IMR-90 (cell line): ENCODE data around the gene MMP24. TPM values are rescaled to one million over a fixed set of nuclear protein-coding genes. Genes with fewer than 3 reads are reported as not detected.

Experiments used
- ATAC-seq: fragments of 200-7000 bp; cut with Tn5 transposase; 2 replicates; pipeline ENCODE4 v1.9.1; 2020; ENCODE audit warnings: low read depth, mild to moderate bottlenecking, moderate library complexity
- BruUV-seq: library from RNA; stranded (reverse); fragments of 400-500 nt; replicated peaks from 2 replicates; lab custom pipeline; 2021; lab: Mats Ljungman, UMichigan
- CTCF ChIA-PET: fragments of 300-600 bp; formaldehyde crosslinking; extraction: SDS; loops from one replicate; lab custom pipeline; 2021; ENCODE audit warnings: antibody characterized with exemption; lab: Yijun Ruan, JAX
- POLR2A ChIA-PET: fragments of 300-600 bp; sonication (Branson Sonifier 250); formaldehyde crosslinking; loops from one replicate; lab custom pipeline; 2022; ENCODE audit warnings: antibody characterized with exemption; ENCODE audit not compliant: unreplicated experiment; lab: Charles Lee
- DNase-seq: peaks from one replicate; pipeline ENCODE4 v3.0.0; 2013
- H2AFZ ChIP-seq: replicated peaks from 2 replicates; pipeline ENCODE3; 2013; ENCODE audit warnings: low read length, mild to moderate bottlenecking; ENCODE audit not compliant: poor library complexity
- H2AK5ac ChIP-seq: 2 replicates; pipeline ENCODE4 v1.6.1; 2013; ENCODE audit warnings: low read depth, low read length, inconsistent platforms
- H2AK9ac ChIP-seq: replicated peaks from 2 replicates; pipeline ENCODE3; 2013; ENCODE audit warnings: mild to moderate bottlenecking, low read depth, low read length, moderate library complexity; ENCODE audit not compliant: poor library complexity
- H2BK120ac ChIP-seq: 2 replicates; pipeline ENCODE4 v1.6.1; 2013; ENCODE audit warnings: low read depth, low read length, inconsistent platforms
- H2BK15ac ChIP-seq: 3 replicates; pipeline ENCODE4 v1.6.1; 2013; ENCODE audit warnings: low read depth, low read length, inconsistent platforms
- H2BK20ac ChIP-seq: 2 replicates; pipeline ENCODE4 v1.6.1; 2013; ENCODE audit warnings: low read depth, mild to moderate bottlenecking, inconsistent platforms, low read length, moderate library complexity
- H2BK5ac ChIP-seq: 2 replicates; pipeline ENCODE4 v1.6.1; 2013; ENCODE audit warnings: mild to moderate bottlenecking, low read depth, low read length, inconsistent platforms; ENCODE audit not compliant: poor library complexity, severe bottlenecking
- H3K14ac ChIP-seq: replicated peaks from 2 replicates; pipeline ENCODE4 v1.6.1; 2013; ENCODE audit warnings: low read depth, low read length, inconsistent platforms
- H3K18ac ChIP-seq: 2 replicates; pipeline ENCODE4 v1.6.1; 2013; ENCODE audit warnings: low read depth, low read length, control low read depth
- H3K23ac ChIP-seq: 2 replicates; pipeline ENCODE4 v1.6.1; 2013; ENCODE audit warnings: low read depth, low read length, inconsistent platforms
- H3K27ac ChIP-seq: 2 replicates; pipeline ENCODE4 v1.5.1; 2013; ENCODE audit warnings: mild to moderate bottlenecking, control low read depth, low read length; ENCODE audit not compliant: insufficient read depth
- H3K27me3 ChIP-seq: 2 replicates; pipeline ENCODE4 v1.6.1; 2013; ENCODE audit warnings: low read length; ENCODE audit not compliant: control insufficient read depth, insufficient read depth
- H3K36me3 ChIP-seq: 2 replicates; pipeline ENCODE4 v1.6.1; 2013; ENCODE audit warnings: low read length, mixed read lengths; ENCODE audit not compliant: control insufficient read depth, insufficient read depth
- H3K4ac ChIP-seq: 2 replicates; pipeline ENCODE4 v1.6.1; 2013; ENCODE audit warnings: low read depth, low read length, inconsistent platforms
- H3K4me1 ChIP-seq: 2 replicates; pipeline ENCODE4 v1.6.1; 2013; ENCODE audit warnings: low read length, mixed read lengths; ENCODE audit not compliant: control insufficient read depth, insufficient read depth
- H3K4me2 ChIP-seq: 2 replicates; pipeline ENCODE4 v1.6.1; 2013; ENCODE audit warnings: low read depth, mild to moderate bottlenecking, control low read depth, low read length, moderate library complexity
- H3K4me3 ChIP-seq: 2 replicates; pipeline ENCODE4 v1.5.1; 2013; ENCODE audit warnings: low read depth, mild to moderate bottlenecking, control low read depth, low read length, moderate library complexity; ENCODE audit not compliant: insufficient read depth
- H3K56ac ChIP-seq: 2 replicates; pipeline ENCODE4 v1.6.1; 2013; ENCODE audit warnings: low read length, inconsistent platforms; ENCODE audit not compliant: insufficient read depth; ENCODE audit errors: extremely low read depth
- H3K79me1 ChIP-seq, 2 experiments: 2 replicates each; pipeline ENCODE4 v1.6.1; 2013; ENCODE audit warnings: low read length in 2 of 2, inconsistent platforms in 1 of 2, low read depth in 1 of 2
- H3K9ac ChIP-seq: 2 replicates; pipeline ENCODE4 v1.6.1; 2013; ENCODE audit warnings: low read depth, low read length, control low read depth
- H3K9me1 ChIP-seq: 2 replicates; pipeline ENCODE4 v1.6.1; 2013; ENCODE audit warnings: low read length, inconsistent platforms; ENCODE audit not compliant: insufficient read depth
- H3K9me3 ChIP-seq: 2 replicates; pipeline ENCODE4 v1.6.1; 2013; ENCODE audit warnings: low read length; ENCODE audit not compliant: control insufficient read depth, insufficient read depth
- H4K20me1 ChIP-seq: 2 replicates; pipeline ENCODE4 v1.6.1; 2013; ENCODE audit warnings: low read length, inconsistent platforms; ENCODE audit not compliant: insufficient read depth
- H4K5ac ChIP-seq: 2 replicates; pipeline ENCODE4 v1.6.1; 2013; ENCODE audit warnings: mild to moderate bottlenecking, low read depth, low read length, control low read depth
- H4K8ac ChIP-seq, 2 experiments: 2 replicates each; pipeline ENCODE4 v1.6.1; 2013; ENCODE audit warnings: low read depth in 2 of 2, low read length in 2 of 2, control low read depth in 1 of 2, inconsistent platforms in 1 of 2
- H4K91ac ChIP-seq: 2 replicates; pipeline ENCODE4 v1.6.1; 2013; ENCODE audit warnings: low read depth, low read length, inconsistent platforms; ENCODE audit not compliant: insufficient read depth
- BHLHE40 ChIP-seq: fragments of 150-350 bp; IDR thresholded peaks from 2 replicates; pipeline ENCODE4 v1.6.1; 2016; ENCODE audit warnings: mild to moderate bottlenecking, low read depth, low read length
- CEBPB ChIP-seq: IDR thresholded peaks from 2 replicates; pipeline ENCODE4 v1.6.1; 2012; ENCODE audit warnings: low read depth, low read length, improper control_type of control experiment
- CHD1 ChIP-seq: IDR thresholded peaks from 2 replicates; pipeline ENCODE4 v1.6.1; 2012; ENCODE audit warnings: low read depth, low read length, improper control_type of control experiment
- CTCF ChIP-seq: conservative IDR thresholded peaks from 2 replicates; pipeline ENCODE4 v1.5.1; 2012; ENCODE audit warnings: mild to moderate bottlenecking, low read depth, low read length, improper control_type of control experiment
- ELK1 ChIP-seq: fragments of 150-350 bp; IDR thresholded peaks from 2 replicates; pipeline ENCODE4 v1.6.1; 2016; ENCODE audit warnings: low read depth, mild to moderate bottlenecking, low read length, moderate library complexity, borderline replicate concordance
- FOS ChIP-seq: fragments of 150-350 bp; IDR thresholded peaks from 2 replicates; pipeline ENCODE4 v1.6.1; 2016; ENCODE audit warnings: low read depth, low read length
- MAFK ChIP-seq: IDR thresholded peaks from 2 replicates; pipeline ENCODE4 v1.6.1; 2012; ENCODE audit warnings: low read depth, low read length, improper control_type of control experiment
- MAZ ChIP-seq: IDR thresholded peaks from 2 replicates; pipeline ENCODE4 v1.6.1; 2012; ENCODE audit warnings: low read depth, mild to moderate bottlenecking, low read length, improper control_type of control experiment, moderate library complexity, borderline replicate concordance
- MXI1 ChIP-seq: IDR thresholded peaks from 2 replicates; pipeline ENCODE4 v1.6.1; 2012; ENCODE audit warnings: low read depth, mild to moderate bottlenecking, low read length, moderate library complexity, borderline replicate concordance
- NFE2L2 ChIP-seq: fragments of 150-350 bp; IDR thresholded peaks from 2 replicates; pipeline ENCODE4 v1.6.1; 2016; ENCODE audit warnings: low read depth, mild to moderate bottlenecking, low read length
- POLR2A ChIP-seq: IDR thresholded peaks from 2 replicates; pipeline ENCODE4 v1.6.1; 2012; ENCODE audit warnings: mild to moderate bottlenecking, low read depth, low read length
- RAD21 ChIP-seq: IDR thresholded peaks from 2 replicates; pipeline ENCODE4 v1.6.1; 2012; ENCODE audit warnings: low read length, improper control_type of control experiment
- RCOR1 ChIP-seq: IDR thresholded peaks from 2 replicates; pipeline ENCODE4 v1.6.1; 2012; ENCODE audit warnings: mild to moderate bottlenecking, low read length, improper control_type of control experiment; ENCODE audit not compliant: insufficient replicate concordance
- RFX5 ChIP-seq: IDR thresholded peaks from 2 replicates; pipeline ENCODE4 v1.8.0; 2012; ENCODE audit warnings: low read depth, mild to moderate bottlenecking, low read length, moderate library complexity
- SMC3 ChIP-seq: fragments of 150-350 bp; IDR thresholded peaks from 2 replicates; pipeline ENCODE4 v1.6.1; 2016; ENCODE audit warnings: low read depth, mild to moderate bottlenecking, antibody characterized with exemption, low read length, moderate library complexity
- USF2 ChIP-seq: fragments of 150-350 bp; IDR thresholded peaks from 2 replicates; pipeline ENCODE4 v1.6.1; 2017; ENCODE audit warnings: mild to moderate bottlenecking, antibody characterized with exemption, low read length, low read depth
- WGBS, 2 experiments: methylation state at CpG; one replicate each; pipeline versions ENCODE4 v1.1.5 to v1.1.7; 2013; ENCODE audit warnings: missing lambda C conversion rate in 2 of 2; ENCODE audit not compliant: insufficient read length in 1 of 2; ENCODE audit errors: extremely low coverage in 2 of 2; 5-methylcytosine and 5-hydroxymethylcytosine counted together
- dilution Hi-C: fragments of 300-500 bp; cut with HindIII; formaldehyde crosslinking; loops from one replicate; pipeline ENCODE4 v1.14.3; 2018; ENCODE audit warnings: low sequenced_read_pairs; ENCODE audit not compliant: unreplicated experiment
- in situ Hi-C: fragments of 300-500 bp; cut with MboI; formaldehyde crosslinking; loops from 3 replicates; pipeline ENCODE4 v1.14.3; 2019; ENCODE audit warnings: low sequenced_read_pairs, inconsistent platforms, mixed read lengths
- intact Hi-C: fragments of 100-400 bp; cut with micrococcal nuclease; formaldehyde crosslinking; loops from 2 replicates; pipeline ENCODE4 v1.10.0; 2022
- polyA plus RNA-seq, 3 experiments: library from polyadenylated mRNA; depleted of rRNA; stranded (reverse); fragments of >200 nt; gene quantifications; 2 replicates each; pipeline ENCODE4 v1.2.3, GENCODE V29; 2012; ENCODE audit warnings: low replicate concordance in 1 of 3
- total RNA-seq: library from RNA; depleted of rRNA; stranded (reverse); fragments of >200 nt; gene quantifications from 2 replicates; pipeline ENCODE4 v1.2.3, GENCODE V29; 2012

Gene MMP24
- total and polyA plus RNA-seq, 2 of the 4 experiments (the other 2 are of a cell fraction) = 0.36 to 0.79 TPM

- no CpG with 5 or more reads among the region's 2 CpGs for WGBS, 2 experiments
- dilution Hi-C loops (no loop called here), in situ Hi-C loops (no loop called here), intact Hi-C loops (no loop called here)
- no peak overlapping the region for H2AK5ac ChIP-seq
- H3K23ac ChIP-seq = no peak overlapping the region
- H2AK9ac ChIP-seq = no peak overlapping the region
- ChIA-PET POLR2A (no interaction called here), CTCF (no interaction called here)
- H3K4me1 ChIP-seq = no peaks in the 10 kb centered on the region
- no peak overlapping the region for H2BK5ac ChIP-seq
- no peaks in the 10 kb centered on the region for H3K79me1 ChIP-seq
- H2BK15ac ChIP-seq = no peak overlapping the region
- no peak overlapping the region for H2BK20ac ChIP-seq
- no peak for DNase-seq
- H3K27me3 ChIP-seq = peaks cover 4% of the 10 kb centered on the region; the same call in 1 of the 2 replicates
- no peak for ATAC-seq
- no peak overlapping the region for H4K91ac ChIP-seq
- H3K27ac ChIP-seq = no peak overlapping the region
- no peak overlapping the region for H4K8ac ChIP-seq
- H3K9ac ChIP-seq = no peak overlapping the region
- no peak overlapping the region for H3K4ac ChIP-seq
- no peaks in the 10 kb centered on the region for H4K20me1 ChIP-seq
- H2AFZ ChIP-seq = no peak overlapping the region
- no peak overlapping the region for H4K5ac ChIP-seq
- no peak overlapping the region for H2BK120ac ChIP-seq
- TF ChIP-seq SMC3 (no peak), RCOR1 (no peak), MAZ (no peak), NFE2L2 (no peak), CHD1 (no peak), RFX5 (no peak), CTCF (no peak), ELK1 (no peak), USF2 (no peak), POLR2A (no peak), BHLHE40 (no peak), MXI1 (no peak), CEBPB (no peak), FOS (no peak), RAD21 (no peak), MAFK (no peak)
- no peak overlapping the region for H3K56ac ChIP-seq
- no peak overlapping the region for H3K4me2 ChIP-seq
- H3K14ac ChIP-seq = no peak overlapping the region
- peaks cover 5% of the 10 kb centered on the region; the same call in 1 of the 2 replicates for H3K9me1 ChIP-seq
- H3K9me3 ChIP-seq = no peaks in the 10 kb centered on the region
- H3K36me3 ChIP-seq = no peaks in the 10 kb centered on the region
- no peak overlapping the region for H3K4me3 ChIP-seq
- no TSS peak for BruUV-seq
- no peak overlapping the region for H3K18ac ChIP-seq
Observed at GRCh38 chr20:35243317-35243716, 16.8 kb downstream of the MMP24 start.
